H1 (cell line): ENCODE measurements around the gene LOXL4. TPM values are rescaled to one million over a fixed set of nuclear protein-coding genes. Genes with fewer than 3 reads are reported as not detected.

ENCODE experiments used
- BACH1 ChIP-seq: IDR thresholded peaks from 2 replicates; pipeline ENCODE4 v1.6.1; 2012; ENCODE audit warnings: low read length, improper control_type of control experiment
- CHD1 ChIP-seq: IDR thresholded peaks from 2 replicates; pipeline ENCODE4 v1.6.1; 2012; ENCODE audit warnings: low read depth, low read length, improper control_type of control experiment
- CTBP2 ChIP-seq: IDR thresholded peaks from 2 replicates; pipeline ENCODE4 v1.7.0; 2011; ENCODE audit warnings: borderline replicate concordance, mild to moderate bottlenecking, moderate library complexity, mixed read lengths, low read length; ENCODE audit not compliant: insufficient read depth, insufficient read length
- EP300 ChIP-seq, 2 experiments: IDR thresholded peaks; 1 replicate in 1 of 2; 2 replicates in 1 of 2; pipeline ENCODE4 v1.6.1; 2011 to 2012; ENCODE audit warnings: low read depth in 2 of 2, low read length in 2 of 2, mild to moderate bottlenecking in 2 of 2, borderline replicate concordance in 1 of 2, inconsistent platforms in 1 of 2, moderate library complexity in 1 of 2
- GABPA ChIP-seq: IDR thresholded peaks from 2 replicates; pipeline ENCODE4 v1.6.1; 2011; ENCODE audit warnings: mild to moderate bottlenecking, low read length, moderate library complexity, borderline replicate concordance; ENCODE audit not compliant: insufficient read depth
- GTF2F1 ChIP-seq: IDR thresholded peaks from 2 replicates; pipeline ENCODE4 v1.6.1; 2012; ENCODE audit warnings: low read depth, low read length, improper control_type of control experiment, borderline replicate concordance
- JUN ChIP-seq: IDR thresholded peaks from 2 replicates; pipeline ENCODE4 v1.6.1; 2011; ENCODE audit warnings: low read depth, mild to moderate bottlenecking, improper control_type of control experiment, low read length
- RBBP5 ChIP-seq: IDR thresholded peaks from 2 replicates; pipeline ENCODE4 v1.7.1; 2012; ENCODE audit warnings: low read depth, mild to moderate bottlenecking, inconsistent platforms, low read length, moderate library complexity, borderline replicate concordance
- SIX5 ChIP-seq: IDR thresholded peaks from 2 replicates; pipeline ENCODE4 v1.6.1; 2011; ENCODE audit warnings: mild to moderate bottlenecking, low read depth, low read length
- polyA plus RNA-seq, 7 experiments: library from polyadenylated mRNA; depleted of rRNA in 3 of 7; stranded (reverse) in 5 of 7; unstranded in 2 of 7; fragments of >200 nt in 5 of 7; fragments of 200-250 nt in 2 of 7; gene quantifications; 1 replicate in 5 of 7; 2 replicates in 1 of 7; 4 replicates in 1 of 7; pipeline versions ENCODE4 v1.2.1 to v1.2.3, GENCODE V29; 2011 to 2013; ENCODE audit warnings: missing spikeins in 2 of 7, mixed read lengths in 2 of 7
- total RNA-seq: library from RNA; stranded (reverse); fragmentation: NEBNext Ultra II Directional; extraction: Animal tissue kit (Norgen Biotek cat#: 25700); gene quantifications from 2 replicates; pipeline ENCODE4 v1.2.1, GENCODE V29; 2021

Gene LOXL4
- total and polyA plus RNA-seq, 2 of the 8 experiments (the other 6 are each of a cell fraction or from before 2014, with no cell fraction given), result 0.13 to 0.27 TPM

- TF ChIP-seq BACH1 (no peak), RBBP5 (no peak), GABPA (no peak), CHD1 (no peak), SIX5 (no peak), CTBP2 (no peak), GTF2F1 (no peak), EP300 (IDR thresholded peaks at IDR 0.05; ENCODE audit: borderline replicate concordance in 1 of 2, low read depth in 2 of 2, low read length in 2 of 2) (no peak), JUN (no peak)
Measured at GRCh38 chr10:98314532-98315284, 46.7 kb upstream of the LOXL4 start (continued).
